PC-9 (cell line): ENCODE measurements around the gene CECR2.

Experiments
- EZH2 ChIP-seq: fragments of 200-600 bp; sonication (generic); IDR thresholded peaks from 2 replicates; pipeline ENCODE4 v1.8.0; 2017; ENCODE audit warnings: antibody characterized with exemption, low read depth
- TF ChIP-seq, protein P1 (sequence below): fragments of 200-600 bp; sonication (generic); conservative IDR thresholded peaks from 2 replicates; pipeline ENCODE4 v1.6.1; 2017; ENCODE audit warnings: mixed run types, antibody characterized with exemption, mild to moderate bottlenecking, moderate library complexity

DNA sequence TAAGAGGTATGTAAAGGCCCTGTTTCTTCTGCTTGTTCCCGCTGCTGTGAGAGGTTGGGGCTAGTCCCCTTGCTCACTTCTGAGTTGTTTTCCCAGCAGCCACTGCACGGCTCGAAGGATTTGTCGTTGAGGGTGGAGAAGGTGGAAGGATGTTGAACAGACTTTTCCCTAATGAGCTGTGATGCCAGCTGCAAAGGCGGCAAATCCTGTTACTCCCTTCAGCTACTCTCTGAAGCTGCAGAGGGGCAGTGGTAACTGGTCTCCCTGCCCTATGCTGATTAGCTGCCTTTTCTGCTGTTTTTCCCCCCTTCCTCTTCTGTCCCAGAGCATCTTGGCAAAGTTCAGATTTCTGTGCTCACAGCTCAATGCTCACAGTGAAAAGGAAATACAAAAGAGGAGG, 103.7 kb downstream of the CECR2 start:
- TF ChIP-seq, protein P1, sequence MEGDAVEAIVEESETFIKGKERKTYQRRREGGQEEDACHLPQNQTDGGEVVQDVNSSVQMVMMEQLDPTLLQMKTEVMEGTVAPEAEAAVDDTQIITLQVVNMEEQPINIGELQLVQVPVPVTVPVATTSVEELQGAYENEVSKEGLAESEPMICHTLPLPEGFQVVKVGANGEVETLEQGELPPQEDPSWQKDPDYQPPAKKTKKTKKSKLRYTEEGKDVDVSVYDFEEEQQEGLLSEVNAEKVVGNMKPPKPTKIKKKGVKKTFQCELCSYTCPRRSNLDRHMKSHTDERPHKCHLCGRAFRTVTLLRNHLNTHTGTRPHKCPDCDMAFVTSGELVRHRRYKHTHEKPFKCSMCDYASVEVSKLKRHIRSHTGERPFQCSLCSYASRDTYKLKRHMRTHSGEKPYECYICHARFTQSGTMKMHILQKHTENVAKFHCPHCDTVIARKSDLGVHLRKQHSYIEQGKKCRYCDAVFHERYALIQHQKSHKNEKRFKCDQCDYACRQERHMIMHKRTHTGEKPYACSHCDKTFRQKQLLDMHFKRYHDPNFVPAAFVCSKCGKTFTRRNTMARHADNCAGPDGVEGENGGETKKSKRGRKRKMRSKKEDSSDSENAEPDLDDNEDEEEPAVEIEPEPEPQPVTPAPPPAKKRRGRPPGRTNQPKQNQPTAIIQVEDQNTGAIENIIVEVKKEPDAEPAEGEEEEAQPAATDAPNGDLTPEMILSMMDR = no peak
- no peak for TF ChIP-seq EZH2
